ENCODE data around the gene ATF6.
"Not testable (repeated sequence)": the region's sequence is repeated elsewhere in the genome, so short reads cannot be mapped to it uniquely, and the experiment has no call there.

The ATF6 gene

GRCh38 chr1:161781995-161782394 lies 15.9 kb downstream of the ATF6 start:
- DNase-seq (ENCODE audit: low read depth), result no peak

- no peak for DNase-seq (ENCODE audit: low read depth)
Observed at GRCh38 chr1:161782886-161783285, 16.8 kb downstream of the ATF6 start.

GRCh38 chr1:161784968-161785367 lies 18.8 kb downstream of the ATF6 start:
- no peak for DNase-seq (ENCODE audit: low read depth)

GRCh38 chr1:161787355-161787754 lies 21.2 kb downstream of the ATF6 start:
- no peak for DNase-seq (ENCODE audit: low read depth)

GRCh38 chr1:161790587-161791317 lies 24.6 kb downstream of the ATF6 start:
- DNase-seq (ENCODE audit: low read depth), result no peak

- DNase-seq (ENCODE audit: low read depth), result no peak
Observed at GRCh38 chr1:161791904-161792655, 26.0 kb downstream of the ATF6 start.

- DNase-seq (ENCODE audit: low read depth), result no peak
Observed at GRCh38 chr1:161792740-161793139, 26.6 kb downstream of the ATF6 start.

GRCh38 chr1:161799792-161800191 lies 33.7 kb downstream of the ATF6 start:
- no peak for DNase-seq (ENCODE audit: low read depth)

- DNase-seq (ENCODE audit: low read depth), result no peak
Observed at GRCh38 chr1:161801955-161802354, 35.8 kb downstream of the ATF6 start.

GRCh38 chr1:161803181-161803580 lies 37.1 kb downstream of the ATF6 start:
- no peak for DNase-seq (ENCODE audit: low read depth)

- DNase-seq (ENCODE audit: low read depth), result no peak
Observed at GRCh38 chr1:161805399-161806197, 39.5 kb downstream of the ATF6 start.

- DNase-seq (ENCODE audit: low read depth), result not testable (repeated sequence)
Observed at GRCh38 chr1:161809202-161809601, 43.1 kb downstream of the ATF6 start.

- DNase-seq (ENCODE audit: low read depth), result not testable (repeated sequence)
Observed at GRCh38 chr1:161809656-161810055, 43.5 kb downstream of the ATF6 start.

GRCh38 chr1:161810780-161811179 lies 44.7 kb downstream of the ATF6 start:
- no peak for DNase-seq (ENCODE audit: low read depth)

- DNase-seq (ENCODE audit: low read depth), result no peak
Observed at GRCh38 chr1:161816201-161816600, 50.1 kb downstream of the ATF6 start.

- no peak for DNase-seq (ENCODE audit: low read depth)
Observed at GRCh38 chr1:161817176-161817730, 51.1 kb downstream of the ATF6 start.

- DNase-seq (ENCODE audit: low read depth), result no peak
Observed at GRCh38 chr1:161820914-161821313, 54.8 kb downstream of the ATF6 start.

- no peak for DNase-seq (ENCODE audit: low read depth)
Observed at GRCh38 chr1:161824618-161825017, 58.5 kb downstream of the ATF6 start.

- no peak for DNase-seq (ENCODE audit: low read depth)
Observed at GRCh38 chr1:161825831-161826230, 59.7 kb downstream of the ATF6 start.

GRCh38 chr1:161826478-161826877 lies 60.4 kb downstream of the ATF6 start:
- no peak for DNase-seq (ENCODE audit: low read depth)

GRCh38 chr1:161827786-161828185 lies 61.7 kb downstream of the ATF6 start:
- DNase-seq (ENCODE audit: low read depth), result no peak

GRCh38 chr1:161832299-161832907 lies 66.3 kb downstream of the ATF6 start:
- DNase-seq (ENCODE audit: low read depth), result not testable (repeated sequence)
